SH-SY5Y (cell line): ENCODE data around the gene EPHA10.

Experiments
- GATA2 ChIP-seq: IDR thresholded peaks from 2 replicates; pipeline ENCODE4 v1.6.1; 2011; ENCODE audit warnings: mild to moderate bottlenecking, low read depth, low read length
- GATA3 ChIP-seq: IDR thresholded peaks from 2 replicates; pipeline ENCODE4 v1.6.1; 2011; ENCODE audit warnings: low read depth, mild to moderate bottlenecking, low read length, moderate library complexity

The EPHA10 gene

GRCh38 chr1:37691497-37692077 lies 73.3 kb downstream of the EPHA10 start:
- TF ChIP-seq GATA3 (no peak), GATA2 (no peak)

GRCh38 chr1:37688926-37689325 lies 76.0 kb downstream of the EPHA10 start:
- TF ChIP-seq GATA3 (no peak), GATA2 (no peak)

GRCh38 chr1:37685722-37686121 lies 79.2 kb downstream of the EPHA10 start:
- TF ChIP-seq GATA3 (no peak), GATA2 (no peak)

- no peak for TF ChIP-seq GATA2
- TF ChIP-seq GATA3, result no peak
These were observed 82.5 kb downstream of the EPHA10 start for GRCh38 chr1:37682334-37682987.

- TF ChIP-seq GATA3 (no peak), GATA2 (no peak)
These were observed 84.0 kb downstream of the EPHA10 start for GRCh38 chr1:37680933-37681332.

GRCh38 chr1:37677808-37678207 lies 87.1 kb downstream of the EPHA10 start:
- no peak for TF ChIP-seq GATA3
- no peak for TF ChIP-seq GATA2

GRCh38 chr1:37677143-37677439 lies 87.8 kb downstream of the EPHA10 start:
- TF ChIP-seq GATA3, result no peak
- TF ChIP-seq GATA2, result no peak

- TF ChIP-seq GATA2 (no peak), GATA3 (no peak)
These were observed 88.4 kb downstream of the EPHA10 start for GRCh38 chr1:37676281-37677142.

GRCh38 chr1:37673920-37674319 lies 91.0 kb downstream of the EPHA10 start:
- TF ChIP-seq GATA2, result no peak
- TF ChIP-seq GATA3, result no peak

- TF ChIP-seq GATA2 (no peak), GATA3 (no peak)
These were observed 92.6 kb downstream of the EPHA10 start for GRCh38 chr1:37672136-37672870.

GRCh38 chr1:37671261-37671660 lies 93.7 kb downstream of the EPHA10 start:
- TF ChIP-seq GATA2, result no peak
- TF ChIP-seq GATA3, result no peak

GRCh38 chr1:37670133-37670532 lies 94.8 kb downstream of the EPHA10 start:
- TF ChIP-seq GATA2 (no peak), GATA3 (no peak)

GRCh38 chr1:37667023-37667671 lies 97.8 kb downstream of the EPHA10 start:
- TF ChIP-seq GATA2 (no peak), GATA3 (no peak)

- no peak for TF ChIP-seq GATA2
These were observed 98.6 kb downstream of the EPHA10 start for GRCh38 chr1:37666241-37666867.
